GF-D8 (cell line): ENCODE data around the gene KDM1A.
A peak's percentile ranks its signal among the peaks of the same experiment; 100 is the strongest.

Experiments
- DNase-seq: peaks from one replicate; lab custom pipeline; 2025; lab: John Stamatoyannopoulos, UW

KDM1A gene

DNA sequence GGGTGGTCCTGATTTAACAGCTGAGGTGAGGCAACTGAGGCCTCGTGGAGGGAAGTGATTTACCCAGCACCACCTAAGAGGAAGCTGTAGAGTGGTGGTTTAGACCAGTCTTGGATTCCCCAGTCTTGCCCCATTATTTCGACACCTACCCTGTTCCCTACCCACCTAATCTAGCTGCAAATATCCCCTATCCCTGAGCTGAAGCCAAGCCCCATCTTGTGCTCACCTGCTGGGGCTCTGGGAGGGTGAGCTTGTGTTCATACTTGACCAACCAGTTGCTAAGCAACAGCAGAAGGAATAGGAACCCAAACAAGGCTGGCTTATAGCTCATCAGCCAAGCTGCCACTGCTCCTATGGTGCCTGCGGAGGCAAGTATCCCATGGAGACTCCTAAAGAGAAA, 5.6 kb upstream of the KDM1A start:
- DNase-seq: peak; percentile 32

- DNase-seq: no peak
Measured at GRCh38 chr1:23018661-23019093, 591 bp upstream of the KDM1A start.

DNA sequence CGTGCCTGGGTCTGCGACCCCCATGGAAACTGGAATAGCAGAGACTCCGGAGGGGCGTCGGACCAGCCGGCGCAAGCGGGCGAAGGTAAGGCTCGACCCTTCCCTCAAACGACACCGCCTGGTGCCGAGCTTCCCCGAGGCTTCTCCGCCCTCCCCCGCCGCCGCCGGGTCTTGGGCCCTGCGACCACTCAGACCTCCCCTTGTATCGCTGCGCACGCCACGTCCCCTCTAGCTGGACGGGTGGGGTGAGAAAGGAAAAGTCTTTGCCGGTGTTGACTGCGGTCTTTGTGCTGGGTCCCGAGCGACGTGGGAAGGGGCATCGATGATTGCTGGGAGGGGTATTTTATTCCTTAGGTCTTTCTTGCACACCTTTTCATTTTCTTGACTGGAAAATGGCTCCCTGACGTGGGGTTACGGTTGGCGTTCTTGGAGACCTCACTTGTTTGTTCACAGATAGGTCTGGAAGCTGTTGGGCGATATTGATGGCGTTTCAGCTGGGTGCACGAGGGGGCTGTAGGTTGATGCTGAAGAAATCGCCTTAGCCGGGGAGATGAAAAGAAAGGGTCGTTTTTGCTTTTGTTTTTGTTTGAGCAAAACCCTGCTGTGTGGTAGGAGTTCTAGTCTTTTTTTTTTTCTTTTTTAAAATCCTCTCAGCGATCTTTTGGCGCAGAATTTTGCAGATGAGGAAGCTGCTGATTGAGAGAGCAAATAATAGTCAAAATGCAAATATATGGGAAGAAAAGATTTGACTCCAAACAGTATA, 776 bp downstream of the KDM1A start:
- DNase-seq: no peak

DNA sequence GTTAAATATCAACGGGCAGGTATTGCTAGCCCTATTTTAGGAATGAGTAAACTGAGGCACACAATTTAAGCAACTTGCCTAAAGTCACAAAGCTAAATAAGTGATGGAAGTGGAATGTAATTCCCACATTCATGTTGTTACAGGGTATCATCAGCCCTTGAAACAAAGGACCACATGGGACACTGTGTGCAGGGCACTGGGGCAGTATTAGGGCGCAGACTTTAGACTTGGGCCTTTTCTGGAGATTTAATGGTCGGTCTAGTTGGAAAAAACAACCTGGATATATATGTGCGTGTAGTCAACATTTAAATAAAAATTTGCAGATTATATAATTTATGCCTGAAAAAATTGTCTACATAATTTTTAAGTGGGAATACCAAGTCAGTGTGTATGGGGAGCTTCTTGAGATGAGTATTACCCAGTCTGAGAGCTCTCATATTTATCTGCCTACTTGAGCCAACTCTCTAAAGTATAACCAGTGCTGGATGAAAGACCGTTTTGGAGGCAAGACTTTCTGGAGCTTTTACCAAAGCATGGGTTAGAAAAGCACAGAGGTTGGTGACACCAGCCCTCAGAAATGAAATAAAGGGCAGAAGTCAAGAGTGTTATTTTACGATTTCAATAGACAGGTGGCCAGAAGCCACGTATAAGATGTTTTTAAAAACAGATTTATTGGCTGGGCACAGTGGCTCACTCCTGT, 1.6 kb downstream of the KDM1A start:
- DNase-seq: no peak

DNA sequence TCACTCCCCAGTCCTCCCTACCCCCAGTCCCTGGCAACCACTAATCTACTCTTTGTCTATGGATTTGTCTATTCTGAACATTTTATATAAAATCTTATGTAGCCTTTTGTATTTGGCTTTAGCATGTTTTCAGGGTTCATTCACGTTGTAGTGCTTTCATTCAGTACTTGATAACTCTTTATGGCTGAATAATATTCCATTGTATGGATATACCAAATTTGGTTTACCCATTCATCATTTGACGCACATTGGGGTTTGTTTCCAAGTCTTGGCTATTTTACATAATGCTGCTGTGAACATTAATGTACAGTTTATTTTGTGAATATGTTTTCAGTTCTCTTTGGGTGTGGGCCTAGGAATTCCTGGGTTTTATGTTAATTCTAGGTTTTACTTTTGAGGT, 2.6 kb downstream of the KDM1A start:
- no peak for DNase-seq

- DNase-seq: no peak
Measured at GRCh38 chr1:23023174-23023845, 4.0 kb downstream of the KDM1A start.

DNA sequence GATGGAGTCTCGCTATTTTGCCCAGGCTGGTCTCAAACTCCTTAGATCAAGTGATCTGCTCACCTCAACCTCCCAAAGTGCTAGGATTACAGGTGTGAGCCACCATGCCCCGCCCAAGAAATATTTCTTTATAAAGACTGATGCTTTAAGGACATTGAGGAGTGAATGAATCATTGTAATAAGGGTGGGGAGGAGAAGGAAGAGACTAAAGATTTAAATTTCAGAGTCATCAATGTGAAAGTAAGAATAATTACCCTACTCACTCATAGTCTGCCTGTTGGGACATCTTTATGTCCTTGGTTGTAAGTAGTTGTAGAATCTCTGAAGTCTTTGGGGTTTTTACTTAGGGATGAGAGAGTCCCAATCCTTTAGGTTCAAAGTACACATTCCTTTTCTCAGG, 7.3 kb downstream of the KDM1A start:
- no peak for DNase-seq

DNA sequence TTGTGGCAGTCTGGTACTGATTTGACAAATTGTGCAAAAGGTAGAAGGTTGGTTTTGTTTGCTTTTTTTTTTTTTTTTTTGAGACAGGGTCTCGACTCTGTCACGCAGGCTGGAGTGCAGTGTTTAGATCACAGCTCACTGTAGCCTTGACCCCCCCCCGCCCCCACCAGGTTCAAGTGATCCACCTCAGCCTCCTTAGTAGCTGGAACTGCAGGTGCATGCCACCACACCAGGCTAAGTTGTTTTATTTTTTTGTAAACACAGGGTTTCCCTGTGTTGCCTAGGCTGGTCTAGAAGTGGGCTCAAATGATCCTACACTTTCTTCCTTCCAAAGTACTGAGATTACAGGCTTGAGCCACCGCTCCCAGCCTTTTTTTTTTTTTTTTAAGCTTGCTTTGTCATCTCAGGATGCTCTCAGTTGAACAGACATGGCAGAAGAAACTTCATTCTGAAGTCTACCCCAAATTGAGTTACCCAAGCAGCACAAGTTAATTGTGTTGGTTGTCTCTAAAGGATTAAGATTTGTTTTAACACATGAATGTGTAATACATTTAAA, 8.2 kb downstream of the KDM1A start:
- no peak for DNase-seq

DNA sequence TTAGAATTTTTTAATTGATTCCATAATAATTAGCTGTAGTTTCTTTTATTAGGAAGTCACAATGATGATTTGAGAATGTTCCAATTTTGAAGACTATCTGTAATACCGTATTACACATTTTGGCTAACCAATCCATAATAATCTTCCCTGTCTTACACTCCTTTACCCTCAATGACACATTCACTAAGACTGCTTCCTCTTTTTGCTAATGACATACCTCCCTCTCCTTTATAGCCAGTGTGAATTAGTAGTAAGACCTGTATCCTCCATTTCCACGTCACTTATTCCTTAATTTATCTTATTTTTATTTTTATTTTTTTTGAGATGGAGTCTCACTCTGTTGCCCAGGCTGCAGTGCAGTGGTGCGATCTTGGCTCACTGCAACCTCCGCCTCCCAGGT, 10.1 kb downstream of the KDM1A start:
- DNase-seq: peak; percentile 7

DNA sequence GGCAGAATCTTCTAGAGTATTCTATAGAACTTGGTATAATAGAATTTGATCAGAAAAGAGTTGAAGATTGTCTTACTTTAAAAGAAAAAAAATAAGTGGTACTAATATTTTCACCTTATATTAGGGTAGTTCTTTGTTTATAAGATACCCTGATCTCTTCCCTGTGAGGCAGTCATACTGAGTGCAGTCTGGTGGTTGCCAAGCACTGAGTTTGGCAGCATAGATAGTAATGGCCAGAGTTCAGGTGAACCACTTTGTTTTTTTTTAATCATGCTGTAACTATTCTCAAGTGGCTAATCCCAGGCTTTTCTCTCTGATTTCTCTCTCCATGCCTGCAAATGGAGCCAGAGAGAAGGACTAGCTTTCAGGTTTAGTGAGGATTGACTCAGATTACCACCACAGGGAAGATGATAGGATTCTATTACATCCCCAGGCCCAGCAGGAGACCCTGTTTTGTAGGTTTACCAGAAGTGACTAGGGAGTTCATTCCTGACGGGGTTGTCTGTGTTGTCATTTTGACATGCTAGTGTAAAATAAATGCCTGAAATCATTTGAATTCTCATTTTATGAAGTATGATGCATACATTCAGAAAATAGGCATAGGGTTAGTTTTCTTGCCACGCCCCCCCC, 16.7 kb downstream of the KDM1A start:
- DNase-seq: no peak

DNA sequence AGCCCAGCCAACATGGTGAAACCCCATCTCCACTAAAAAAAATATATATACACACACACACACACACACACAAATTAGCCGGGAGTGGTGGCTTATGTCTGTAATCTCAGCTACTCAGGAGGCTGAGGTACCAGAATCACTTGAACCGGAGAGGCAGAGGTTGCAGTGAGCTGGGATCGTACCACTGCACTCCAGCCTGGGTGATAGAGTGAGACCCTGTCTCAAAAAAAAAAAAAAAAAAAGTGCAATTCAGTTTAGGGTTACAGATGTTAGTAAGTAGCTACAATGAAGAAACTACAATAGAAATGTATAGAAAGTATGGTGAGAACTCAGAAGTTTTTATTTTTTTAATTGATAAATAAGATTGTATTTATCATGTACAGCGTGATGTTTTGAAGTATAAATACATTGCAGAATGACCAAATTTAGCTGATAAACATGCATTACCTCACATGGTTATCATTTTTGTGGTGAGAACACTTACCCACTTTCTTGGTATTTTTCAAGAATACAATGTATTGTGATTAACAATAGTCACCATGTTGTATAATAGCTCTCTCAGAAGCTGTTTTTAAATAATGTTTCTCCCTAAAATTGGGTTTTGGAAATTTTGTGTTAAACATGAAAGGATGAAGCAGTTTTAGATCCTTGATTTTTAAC, 17.9 kb downstream of the KDM1A start:
- DNase-seq: no peak

GRCh38 chr1:23039308-23039826, 20.1 kb downstream of the KDM1A start:
- no peak for DNase-seq

GRCh38 chr1:23040509-23040908, 21.2 kb downstream of the KDM1A start:
- no peak for DNase-seq

DNA sequence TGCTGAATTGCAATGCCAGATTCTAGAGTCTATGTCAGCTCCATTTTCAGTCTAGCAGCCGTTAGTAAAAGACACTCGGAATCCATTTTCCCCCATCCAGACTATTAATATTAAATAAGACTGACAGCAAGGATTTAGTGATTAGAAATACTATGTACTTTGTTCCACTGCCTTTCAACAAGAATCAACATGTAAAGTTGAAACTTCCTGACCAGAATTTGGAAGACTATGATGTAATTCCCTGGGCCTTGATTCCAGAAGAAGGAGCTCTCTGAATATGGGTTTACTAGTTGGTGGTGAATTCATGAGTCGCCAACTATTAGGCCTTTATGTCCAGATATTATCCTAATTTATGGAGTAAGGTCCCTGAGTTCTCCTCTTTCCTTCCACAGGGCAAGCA, 24.8 kb downstream of the KDM1A start:
- no peak for DNase-seq

GRCh38 chr1:23050201-23050600, 30.9 kb downstream of the KDM1A start:
- DNase-seq: no peak

DNA sequence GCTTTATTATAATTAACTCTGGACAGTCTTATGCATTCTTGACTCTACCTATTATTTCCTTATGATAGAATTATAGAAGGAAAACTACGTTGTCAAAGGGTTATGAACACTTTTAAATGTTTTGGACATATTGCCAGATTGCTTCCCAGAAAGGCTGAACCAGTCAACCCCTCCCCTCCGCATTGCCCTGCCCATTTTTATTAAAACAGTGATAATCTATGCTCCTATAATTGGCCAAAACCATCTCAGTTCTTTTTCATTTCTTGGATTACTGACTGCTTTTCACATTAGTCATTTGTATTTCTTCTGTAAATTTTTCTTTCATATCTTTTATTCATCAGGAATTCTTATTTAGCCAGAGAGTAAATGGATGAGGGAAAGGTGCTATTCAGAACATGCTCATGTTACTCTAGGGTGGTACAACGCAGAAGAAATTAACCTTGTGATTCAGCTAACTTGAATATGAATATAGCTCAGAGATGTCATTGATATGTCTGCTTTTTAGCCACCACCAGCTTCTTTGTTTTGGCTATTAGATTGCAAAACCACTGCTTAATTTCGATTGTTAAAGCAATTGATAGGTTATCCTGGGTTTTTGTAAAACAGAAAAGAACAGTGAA, 32.1 kb downstream of the KDM1A start:
- DNase-seq: no peak

- no peak for DNase-seq
Measured at GRCh38 chr1:23057301-23057700, 38.0 kb downstream of the KDM1A start.

DNA sequence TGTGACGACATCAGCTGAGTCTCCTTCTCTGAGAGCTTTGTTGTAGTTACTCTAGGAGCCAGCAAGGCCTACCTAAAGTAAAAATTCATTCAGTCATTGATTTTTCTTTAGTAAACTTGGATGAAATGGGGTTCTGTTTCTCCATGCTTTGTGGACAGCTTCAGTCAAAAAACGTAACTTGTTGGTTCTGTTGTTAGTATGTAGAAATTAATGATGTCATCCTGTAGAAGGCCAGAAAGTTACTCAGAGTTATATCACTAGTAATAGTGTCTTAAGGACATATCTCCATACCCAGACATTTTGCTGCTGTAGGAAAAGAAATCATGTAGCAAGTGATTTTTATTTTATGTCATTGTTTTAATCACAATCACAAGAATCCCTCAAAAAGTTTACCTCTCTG, 43.0 kb downstream of the KDM1A start:
- DNase-seq: no peak

DNA sequence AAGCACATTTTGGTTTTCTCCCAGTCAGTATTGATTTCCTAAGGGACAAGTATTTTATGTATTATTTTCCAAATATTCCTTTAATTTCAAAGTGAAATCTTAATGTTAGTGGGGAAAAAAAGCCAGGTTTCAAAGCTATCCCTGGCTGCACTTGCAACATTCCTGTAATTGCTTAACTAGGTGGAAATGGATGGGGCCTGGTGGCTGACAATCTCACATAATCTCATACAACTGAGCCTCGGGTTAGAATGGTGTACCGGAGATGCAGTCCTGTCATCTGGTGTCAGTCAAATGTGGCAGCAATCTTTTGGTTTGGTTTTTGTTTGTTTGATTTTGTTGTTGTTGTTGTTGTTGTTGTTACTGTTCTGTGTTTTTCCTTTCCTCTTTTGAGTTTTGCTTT, 46.1 kb downstream of the KDM1A start:
- DNase-seq: no peak

- no peak for DNase-seq
Measured at GRCh38 chr1:23066075-23066474, 46.8 kb downstream of the KDM1A start.

DNA sequence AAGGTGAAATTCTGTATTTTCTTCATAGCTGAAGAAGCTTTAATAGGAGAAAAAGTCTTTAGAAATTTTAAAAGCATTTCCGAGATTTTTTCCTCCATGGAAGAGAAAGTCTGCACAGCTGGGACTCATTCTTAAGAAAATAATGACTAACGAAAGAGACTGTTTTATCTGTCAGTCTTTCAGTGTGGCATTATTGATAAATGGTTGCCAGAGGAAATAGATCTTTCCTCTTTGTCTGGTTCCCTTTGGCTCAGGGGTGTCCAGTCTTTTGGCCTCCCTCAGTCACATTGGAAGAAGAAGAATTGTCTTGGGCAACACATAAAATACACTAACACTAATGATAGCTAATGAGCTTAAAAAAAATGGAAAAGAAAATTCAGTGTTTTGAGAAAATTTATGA, 49.9 kb downstream of the KDM1A start:
- DNase-seq: no peak
